GM18511 (cell line): ENCODE measurements around the gene AIFM3.

Experiments used
- ATAC-seq: cut with Tn5 transposase; IDR thresholded peaks from one replicate; pipeline ENCODE4 v1.9.1; 2021; ENCODE audit warnings: mild to moderate bottlenecking, moderate library complexity; ENCODE audit not compliant: unreplicated experiment

AIFM3 gene

GRCh38 chr22:20989323-20990138 is 22.5 kb downstream of the AIFM3 start:
- no peak for ATAC-seq

GRCh38 chr22:20990184-20991180 is 23.4 kb downstream of the AIFM3 start:
- no peak for ATAC-seq

- no peak for ATAC-seq
Measured at GRCh38 chr22:20991252-20992055, 24.4 kb downstream of the AIFM3 start.

- ATAC-seq = no peak
Measured at GRCh38 chr22:20992056-20992442, 25.0 kb downstream of the AIFM3 start.

GRCh38 chr22:20992456-20993303 is 25.6 kb downstream of the AIFM3 start:
- no peak for ATAC-seq

- no peak for ATAC-seq
Measured at GRCh38 chr22:20993304-20994127, 26.5 kb downstream of the AIFM3 start.

- no peak for ATAC-seq
Measured at GRCh38 chr22:20994128-20994901, 27.3 kb downstream of the AIFM3 start.

- no peak for ATAC-seq
Measured at GRCh38 chr22:20994902-20995241, 27.8 kb downstream of the AIFM3 start.

GRCh38 chr22:20995329-20996030 is 28.4 kb downstream of the AIFM3 start:
- ATAC-seq = no peak

- no peak for ATAC-seq
Measured at GRCh38 chr22:20996031-20996410, 29.0 kb downstream of the AIFM3 start.

GRCh38 chr22:20996598-20997535 is 29.8 kb downstream of the AIFM3 start:
- ATAC-seq = no peak

GRCh38 chr22:20997536-20998257 is 30.6 kb downstream of the AIFM3 start:
- ATAC-seq = no peak

- ATAC-seq = no peak
Measured at GRCh38 chr22:20998411-20999336, 31.6 kb downstream of the AIFM3 start.

GRCh38 chr22:20999350-21000206 is 32.5 kb downstream of the AIFM3 start:
- no peak for ATAC-seq
